Tibial artery (tissue), 4 donors: Measurements from ENCODE around the gene ACLY.
A peak's percentile ranks its signal among the peaks of the same experiment; 100 is the strongest.
"Not testable (repeated sequence)": the region's sequence is repeated elsewhere in the genome, so short reads cannot be mapped to it uniquely, and the experiment has no call there.

ENCODE experiments used
- DNase-seq, 2 donors: peaks; one replicate each; pipeline ENCODE4 v3.0.0-alpha.2; 2019
- H3K27ac ChIP-seq, 2 donors: fragments of 200-600 bp; sonication (generic) in 1 of 2; 1 replicate in 1 of 2; 2 replicates in 1 of 2; pipeline ENCODE4 v1.5.1; 2018 to 2019; ENCODE audit warnings: mild to moderate bottlenecking in 1 of 2
- H3K27me3 ChIP-seq, 2 donors: fragments of 200-600 bp; sonication (generic) in 1 of 2; one replicate each; pipeline versions ENCODE4 v1.5.1 to v1.6.0; 2016 to 2019
- H3K36me3 ChIP-seq, 3 donors: fragments of 200-600 bp; sonication (generic) in 2 of 3; one replicate each; pipeline ENCODE4 v1.5.1; 2016 to 2019; ENCODE audit warnings: mild to moderate bottlenecking in 2 of 3
- H3K4me1 ChIP-seq, 4 donors: fragments of 200-600 bp; sonication (generic) in 2 of 4; 1 replicate in 3 of 4; 2 replicates in 1 of 4; pipeline ENCODE4 v1.5.1; 2016 to 2019
- H3K4me3 ChIP-seq, 2 donors: fragments of 200-600 bp; sonication (generic) in 1 of 2; 1 replicate in 1 of 2; 2 replicates in 1 of 2; pipeline ENCODE4 v1.5.1; 2018 to 2019; ENCODE audit warnings: mild to moderate bottlenecking in 2 of 2
- H3K9me3 ChIP-seq, 3 donors: fragments of 200-600 bp; sonication (generic) in 1 of 3; one replicate each; pipeline ENCODE4 v1.5.1; 2016 to 2019
- CTCF ChIP-seq, 2 experiments: fragments of 200-600 bp in 1 of 2; fragments of 450-650 bp in 1 of 2; IDR thresholded peaks; one replicate each; pipeline ENCODE4 v1.5.1; 2017 to 2019; ENCODE audit warnings: antibody characterized with exemption in 2 of 2, mild to moderate bottlenecking in 1 of 2, moderate library complexity in 1 of 2
- intact Hi-C: fragments of 100-400 bp; cut with DNase I; formaldehyde crosslinking; loops from one replicate; pipeline ENCODE4 v1.15.0; 2023; ENCODE audit warnings: low total_unique reads

The ACLY gene

GRCh38 chr17:41860254-41860931 is 58.4 kb downstream of the ACLY start:
- Histone ChIP-seq H3K27me3 (no peaks in the 10 kb centered on the region), H3K27ac (no peak overlapping the region), H3K9me3 (no peaks in the 10 kb centered on the region), H3K4me3 (no peak overlapping the region), H3K4me1 (peaks cover 0 to 38% (median 26%) of the 10 kb centered on the region in 4 donors), H3K36me3 (no peaks in the 10 kb centered on the region)
- DNase-seq, result no peak
- no peak for TF ChIP-seq CTCF (IDR thresholded peaks at IDR 0.05)
- intact Hi-C loops, result loop anchor here (10.0 kb wide), 1 partner anchor 46 kb away; the partner anchor contains the start of genes FKBP10 and P3H4

GRCh38 chr17:41851382-41851781 is 67.4 kb downstream of the ACLY start:
- H3K27ac ChIP-seq, result not testable (repeated sequence)
- peaks cover 9 to 17% (median 14%) of the 10 kb centered on the region in 3 donors for H3K36me3 ChIP-seq

GRCh38 chr17:41849251-41849990 is 69.3 kb downstream of the ACLY start:
- DNase-seq, result no peak
- Histone ChIP-seq H3K9me3 (no peaks in the 10 kb centered on the region), H3K4me1 (peaks cover 0 to 36% (median 11%) of the 10 kb centered on the region in 4 donors), H3K4me3 (no peak overlapping the region), H3K36me3 (peaks cover 9 to 12% (median 10%) of the 10 kb centered on the region in 3 donors), H3K27me3 (no peaks in the 10 kb centered on the region), H3K27ac (peak overlapping the region in 1 of 2 donors; percentile 20)
- intact Hi-C loops, result no loop called here
- TF ChIP-seq CTCF (IDR thresholded peaks at IDR 0.05), result no peak

More at GRCh38 chr17:41851382-41851781, 67.4 kb downstream of the ACLY start:
- H3K9me3 ChIP-seq, H3K27me3 ChIP-seq, intact Hi-C loops, H3K4me3 ChIP-seq, DNase-seq: not testable (repeated sequence)
- H3K4me1 ChIP-seq, result peaks cover 0 to 36% (median 11%) of the 10 kb centered on the region in 4 donors

- Histone ChIP-seq H3K9me3 (no peaks in the 10 kb centered on the region), H3K4me3 (no peak overlapping the region), H3K27ac (no peak overlapping the region), H3K27me3 (no peaks in the 10 kb centered on the region), H3K4me1 (peaks cover 0 to 36% (median 11%) of the 10 kb centered on the region in 4 donors), H3K36me3 (peaks cover 3 to 6% (median 4%) of the 10 kb centered on the region in 3 donors)
- TF ChIP-seq CTCF (IDR thresholded peaks at IDR 0.05), result no peak
- intact Hi-C loops, result no loop called here
- no peak for DNase-seq
These were observed 70.0 kb downstream of the ACLY start for GRCh38 chr17:41848788-41849187.

- Histone ChIP-seq H3K27ac (no peak overlapping the region), H3K9me3 (no peaks in the 10 kb centered on the region), H3K36me3 (no peaks in the 10 kb centered on the region), H3K4me3 (no peak overlapping the region), H3K4me1 (peaks cover 0 to 22% (median 10%) of the 10 kb centered on the region in 4 donors), H3K27me3 (no peaks in the 10 kb centered on the region)
- no peak for TF ChIP-seq CTCF (IDR thresholded peaks at IDR 0.05)
- intact Hi-C loops, result no loop called here
- DNase-seq, result no peak
These were observed 73.8 kb downstream of the ACLY start for GRCh38 chr17:41844971-41845370.

- DNase-seq, H3K4me1 ChIP-seq, H3K36me3 ChIP-seq, intact Hi-C loops, H3K27ac ChIP-seq, H3K9me3 ChIP-seq, H3K27me3 ChIP-seq, H3K4me3 ChIP-seq: not testable (repeated sequence)
These were observed 78.0 kb downstream of the ACLY start for GRCh38 chr17:41840781-41841180.

GRCh38 chr17:41839448-41839847 is 79.3 kb downstream of the ACLY start:
- H3K4me3 ChIP-seq, intact Hi-C loops, DNase-seq, H3K27me3 ChIP-seq, H3K9me3 ChIP-seq, H3K36me3 ChIP-seq, H3K27ac ChIP-seq: not testable (repeated sequence)
- H3K4me1 ChIP-seq, result peaks cover 0 to 17% (median 15%) of the 10 kb centered on the region in 4 donors
